ENCODE results near the gene BCOR.
A peak's percentile ranks its signal among the peaks of the same experiment; 100 is the strongest.

The BCOR gene

DNA sequence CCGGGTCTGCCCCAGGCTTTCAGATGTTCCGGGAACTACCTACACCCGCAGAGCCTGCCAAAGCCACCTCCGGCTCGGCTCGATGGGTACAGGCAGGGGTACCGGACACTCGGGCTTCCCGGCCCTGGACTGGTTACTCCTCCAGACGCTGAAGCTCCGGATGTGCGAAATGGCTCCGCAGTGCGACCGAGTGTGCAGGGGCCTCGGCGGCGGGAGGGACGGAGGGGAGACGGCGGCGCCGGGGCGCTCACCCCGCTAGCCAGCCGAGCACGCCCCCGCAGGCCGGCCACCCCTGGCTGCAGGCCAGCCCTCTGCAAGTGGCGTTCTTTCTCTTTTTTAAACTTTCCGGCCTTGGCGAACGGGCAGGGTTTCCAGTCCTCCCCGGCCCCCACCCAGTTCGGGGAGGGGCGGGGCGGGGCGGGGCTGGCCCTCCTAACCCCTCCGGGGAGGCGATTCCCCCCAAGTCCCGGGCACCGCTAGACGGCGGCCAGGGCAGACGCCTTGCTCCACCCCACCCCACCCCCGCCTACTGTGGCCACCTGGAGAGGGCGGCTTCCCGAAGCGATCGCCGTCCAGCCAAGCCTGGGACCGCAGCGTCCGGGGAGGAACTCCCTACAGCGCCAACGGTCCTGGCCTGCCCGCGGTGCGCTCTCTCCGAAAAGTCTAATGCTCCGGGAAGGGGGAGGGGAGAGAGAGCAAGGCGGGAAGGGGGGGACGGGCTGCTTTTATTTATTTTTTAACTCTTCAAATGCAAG lies 7.5 kb downstream of the BCOR start:
- peaks cover 61 to 99% (median 85%) of the 10 kb centered on the region in 11 experiments for H3K27me3 ChIP-seq
- peak overlapping the region in 3 of 11 experiments; percentile 9 to 37 (median 36); a peak in 4 of 22 replicates for H3K27ac ChIP-seq
- H3K4me1 ChIP-seq = peaks cover 40 to 100% (median 89%) of the 10 kb centered on the region in 10 experiments
- H3K9ac ChIP-seq = peak overlapping the region in 8 of 11 experiments; percentile 18 to 61 (median 37); a peak in 9 of 22 replicates
- peaks cover 10 to 35% (median 24%) of the 10 kb centered on the region in 11 experiments; a peak in 20 of 22 replicates for H3K9me3 ChIP-seq (replicated peaks in 1 of 11)
- peaks cover 100% of the 10 kb centered on the region in 11 experiments for H4K20me1 ChIP-seq
- H3K4me3 ChIP-seq = peak overlapping the region; percentile 19 to 62 (median 42); a peak in 16 of 20 replicates
- peaks cover 0 to 11% (median 0%) of the 10 kb centered on the region in 11 experiments; a peak in 3 of 22 replicates for H3K36me3 ChIP-seq
- H3K4me2 ChIP-seq = peak overlapping the region; percentile 69 to 95 (median 80)
- no peak for TF ChIP-seq Cebpa-rat (IDR thresholded peaks at IDR 0.05)

DNA sequence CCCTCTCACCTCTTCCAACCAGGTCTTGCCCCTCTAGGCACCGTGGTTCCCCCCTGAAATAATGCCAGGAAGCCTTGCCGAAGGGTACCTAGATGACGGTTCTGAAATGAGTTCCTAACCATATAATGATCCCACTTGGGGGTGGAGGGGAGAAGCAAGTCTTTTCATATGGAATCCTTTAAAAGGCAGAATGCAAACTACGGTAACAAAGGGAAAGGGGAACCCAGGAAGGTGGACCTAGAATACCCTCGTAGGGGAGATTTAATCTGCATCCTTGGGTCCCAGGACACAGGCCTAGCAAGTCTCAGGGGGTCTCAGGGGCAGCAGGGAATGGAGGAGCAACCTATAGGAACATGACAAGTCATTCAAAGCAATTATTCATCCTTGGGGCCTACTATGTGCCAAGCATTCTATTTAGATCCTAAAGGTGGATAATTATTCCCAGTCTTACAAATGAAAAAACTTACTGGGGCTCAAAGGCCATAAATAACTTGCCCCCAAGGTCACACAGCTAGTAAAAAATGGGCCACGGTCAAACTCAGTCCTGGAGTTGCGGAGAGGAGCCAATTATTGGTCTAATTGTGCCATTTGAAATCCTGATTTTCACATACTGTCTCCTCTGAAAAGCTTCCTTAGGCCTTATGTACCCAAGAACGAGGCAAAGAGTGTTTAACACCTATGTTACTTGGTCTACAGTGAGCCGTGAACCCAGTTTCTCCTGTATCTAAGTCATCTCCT lies 8.8 kb downstream of the BCOR start:
- H3K27ac ChIP-seq = no peak overlapping the region
- H4K20me1 ChIP-seq = peaks cover 99 to 100% (median 100%) of the 10 kb centered on the region in 11 experiments

DNA sequence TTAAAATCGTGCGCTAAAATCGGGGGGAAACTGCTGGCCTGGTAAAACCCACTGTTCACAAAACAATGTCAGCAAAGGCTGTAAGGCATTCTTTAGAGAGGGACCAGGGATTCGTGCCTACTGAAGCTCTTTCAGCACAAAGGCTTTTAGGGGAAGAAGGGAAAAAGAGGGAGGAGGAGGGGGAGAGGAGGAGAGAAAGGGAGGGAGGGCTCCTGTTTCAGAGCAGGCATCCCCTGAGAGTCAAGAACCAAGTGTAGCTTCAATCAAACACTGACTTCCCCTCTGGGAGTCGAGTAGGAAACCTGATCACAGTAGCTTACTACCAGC lies 9.5 kb downstream of the BCOR start:
- peak overlapping the region; percentile 69 to 95 (median 80) for H3K4me2 ChIP-seq
- peaks cover 99 to 100% (median 100%) of the 10 kb centered on the region in 11 experiments for H4K20me1 ChIP-seq
- no peak overlapping the region for H3K27ac ChIP-seq
- no peak overlapping the region for H3K4me3 ChIP-seq
- peaks cover 0 to 11% (median 0%) of the 10 kb centered on the region in 11 experiments; a peak in 3 of 22 replicates for H3K36me3 ChIP-seq
- peak overlapping the region in 2 of 11 experiments; percentile 13 to 14; a peak in 1 of 22 replicates for H3K9ac ChIP-seq
- TF ChIP-seq Cebpa-rat (IDR thresholded peaks at IDR 0.05) = no peak
- peaks cover 65 to 99% (median 91%) of the 10 kb centered on the region in 11 experiments for H3K27me3 ChIP-seq
- peaks cover 3 to 26% (median 16%) of the 10 kb centered on the region in 11 experiments; a peak in 13 of 22 replicates for H3K9me3 ChIP-seq (replicated peaks in 1 of 11)
- peaks cover 44 to 100% (median 91%) of the 10 kb centered on the region in 10 experiments for H3K4me1 ChIP-seq

More for the DNA sequence above, 8.8 kb downstream of the BCOR start:
- Histone ChIP-seq H3K4me3 (no peak overlapping the region), H3K9me3 (replicated peaks in 1 of 11) (peaks cover 3 to 24% (median 12%) of the 10 kb centered on the region in 11 experiments; a peak in 15 of 22 replicates), H3K4me2 (peak overlapping the region; percentile 69 to 95 (median 80)), H3K36me3 (peaks cover 0 to 11% (median 0%) of the 10 kb centered on the region in 11 experiments; a peak in 3 of 22 replicates), H3K4me1 (peaks cover 41 to 100% (median 88%) of the 10 kb centered on the region in 10 experiments), H3K9ac (no peak overlapping the region; a peak in 3 of 22 replicates), H3K27me3 (peaks cover 67 to 99% (median 91%) of the 10 kb centered on the region in 11 experiments)
- TF ChIP-seq Cebpa-rat (IDR thresholded peaks at IDR 0.05) = no peak

DNA sequence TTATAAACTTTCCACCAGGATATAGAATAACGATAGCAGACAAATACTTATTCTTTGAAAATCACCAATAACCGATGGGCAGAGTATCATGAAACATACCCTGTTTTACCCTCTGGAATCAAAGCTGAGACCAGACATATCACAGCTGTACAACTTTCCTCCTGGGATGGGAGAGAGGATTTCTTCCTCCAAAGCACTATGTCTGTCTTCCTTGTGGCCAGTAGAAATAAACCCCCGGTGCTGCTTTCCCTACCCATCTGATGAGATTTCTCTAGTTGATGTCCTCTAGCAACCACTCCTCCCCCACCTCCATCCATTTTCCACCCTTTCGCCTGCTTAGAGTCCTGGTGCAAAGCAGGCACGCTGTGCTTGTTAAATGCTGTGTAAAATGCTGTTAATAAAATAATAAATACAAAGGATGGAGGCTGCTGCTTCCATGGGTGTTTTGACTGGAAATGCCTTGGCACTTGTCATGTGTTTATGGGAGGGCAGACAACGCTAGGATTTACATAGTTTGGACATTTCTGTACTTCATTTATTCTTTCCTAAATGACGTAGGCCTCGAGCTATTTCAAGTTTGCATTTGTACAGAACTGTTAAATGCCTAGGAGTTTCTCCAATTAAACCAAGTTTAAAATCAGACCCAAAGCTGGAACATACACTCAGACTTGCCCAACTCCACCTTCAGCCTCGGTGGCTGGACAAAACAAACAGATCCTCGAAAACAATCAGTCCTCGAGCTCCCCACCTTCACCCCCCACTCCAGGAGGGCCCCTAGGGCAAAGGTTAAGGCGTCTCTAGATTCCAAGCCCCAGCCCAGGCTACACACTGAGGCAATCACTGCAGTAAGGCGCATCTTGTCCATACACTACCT lies 10.1 kb downstream of the BCOR start:
- Histone ChIP-seq H3K9me3 (replicated peaks in 1 of 11) (peaks cover 3 to 27% (median 17%) of the 10 kb centered on the region in 11 experiments; a peak in 13 of 22 replicates), H3K27me3 (peaks cover 61 to 98% (median 85%) of the 10 kb centered on the region in 11 experiments), H3K27ac (no peak overlapping the region), H3K4me3 (no peak overlapping the region), H3K4me2 (peak overlapping the region; percentile 69 to 95 (median 80); a peak in 21 of 22 replicates), H3K9ac (peak overlapping the region in 2 of 11 experiments; percentile 13 to 14; a peak in 1 of 22 replicates), H4K20me1 (peaks cover 96 to 100% (median 100%) of the 10 kb centered on the region in 11 experiments), H3K4me1 (peaks cover 50 to 99% (median 96%) of the 10 kb centered on the region in 10 experiments), H3K36me3 (peaks cover 0 to 9% (median 0%) of the 10 kb centered on the region in 11 experiments; a peak in 3 of 22 replicates)
- no peak for TF ChIP-seq Cebpa-rat (IDR thresholded peaks at IDR 0.05)

DNA sequence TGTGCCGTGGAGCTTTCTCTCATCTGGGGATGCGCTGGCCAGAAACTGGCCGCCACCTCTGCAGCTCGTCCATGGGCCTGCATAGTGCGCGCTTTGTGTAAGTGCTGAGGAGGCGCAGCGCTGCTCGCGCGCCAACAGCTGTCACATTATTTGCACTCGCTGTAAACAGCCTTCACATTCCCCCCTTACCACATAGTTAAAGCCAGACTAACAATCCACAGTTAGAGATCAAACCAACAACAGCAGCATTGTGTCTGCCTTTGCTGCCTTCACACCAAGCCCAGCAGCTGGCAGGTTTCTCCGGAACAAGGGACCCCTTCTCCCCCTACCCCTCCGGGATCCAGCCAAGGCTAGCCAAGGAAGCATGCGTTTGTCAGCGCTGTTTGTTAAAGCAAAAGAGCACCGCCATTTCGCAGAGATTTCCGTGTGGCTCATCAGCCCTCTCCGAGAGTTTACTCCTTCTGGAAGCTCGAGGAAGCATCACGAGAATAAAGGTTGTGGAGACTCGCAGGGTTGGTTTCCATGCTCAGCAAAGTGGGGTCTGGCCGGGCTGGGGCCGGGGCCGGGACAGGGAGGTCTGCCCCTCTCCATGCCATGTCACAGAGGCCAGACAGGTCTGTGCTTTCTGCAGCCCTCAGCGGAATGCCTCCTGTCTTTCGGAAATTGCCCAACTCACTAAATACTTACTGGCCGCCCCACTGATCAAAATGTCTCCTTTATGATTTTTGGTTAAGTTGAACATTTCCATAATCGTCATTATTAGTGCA lies 11.0 kb downstream of the BCOR start:
- Histone ChIP-seq H3K4me2 (peak overlapping the region; percentile 8 to 95 (median 62); a peak in 19 of 22 replicates), H4K20me1 (peaks cover 96 to 100% (median 100%) of the 10 kb centered on the region in 11 experiments)
- no peak for TF ChIP-seq Cebpa-rat (IDR thresholded peaks at IDR 0.05)

DNA sequence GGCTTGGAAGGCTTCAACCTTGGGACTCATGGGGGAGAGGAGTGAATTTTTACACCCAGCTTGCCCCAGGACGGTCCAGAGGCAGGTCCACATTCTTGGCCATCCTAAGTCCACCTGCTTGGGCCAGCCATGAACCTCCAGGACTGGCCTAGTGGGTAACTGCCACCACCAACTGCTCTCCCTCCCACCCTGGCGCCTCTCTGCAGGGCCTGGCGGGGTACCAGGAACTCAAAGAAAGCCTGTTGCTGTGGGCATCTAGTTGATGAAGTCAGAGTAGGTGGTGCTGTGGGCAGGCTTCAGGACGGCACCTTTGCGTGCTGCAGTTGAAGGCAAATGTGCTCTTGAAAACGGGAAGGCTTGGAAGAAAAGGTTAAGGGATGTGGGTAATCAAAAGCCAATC lies 12.0 kb downstream of the BCOR start:
- peaks cover 43 to 94% (median 73%) of the 10 kb centered on the region in 11 experiments for H3K27me3 ChIP-seq
- TF ChIP-seq Cebpa-rat (IDR thresholded peaks at IDR 0.05) = no peak
- 0 out of 22 replicates have a peak, but pooled peaks cover 0 to 4% (median 0%) of the 10 kb centered on the region in 11 experiments for H3K36me3 ChIP-seq
- no peak overlapping the region for H3K4me3 ChIP-seq
- peaks cover 0 to 10% (median 7%) of the 10 kb centered on the region in 11 experiments; a peak in 7 of 22 replicates for H3K9me3 ChIP-seq (replicated peaks in 1 of 11)
- no peak overlapping the region for H3K9ac ChIP-seq
- H3K4me2 ChIP-seq = peak overlapping the region in 10 of 11 experiments; percentile 9 to 95 (median 66); a peak in 19 of 22 replicates
- H4K20me1 ChIP-seq = peaks cover 96 to 100% (median 100%) of the 10 kb centered on the region in 11 experiments
- H3K27ac ChIP-seq = no peak overlapping the region
- peaks cover 53 to 99% (median 97%) of the 10 kb centered on the region in 10 experiments for H3K4me1 ChIP-seq

More for the DNA sequence above, 11.0 kb downstream of the BCOR start:
- peaks cover 0 to 4% (median 0%) of the 10 kb centered on the region in 11 experiments; a peak in 1 of 22 replicates for H3K36me3 ChIP-seq
- peaks cover 56 to 99% (median 97%) of the 10 kb centered on the region in 10 experiments for H3K4me1 ChIP-seq
- peaks cover 52 to 98% (median 78%) of the 10 kb centered on the region in 11 experiments for H3K27me3 ChIP-seq
- no peak overlapping the region; a peak in 1 of 22 replicates for H3K9ac ChIP-seq
- peaks cover 0 to 19% (median 12%) of the 10 kb centered on the region in 11 experiments; a peak in 12 of 22 replicates for H3K9me3 ChIP-seq (replicated peaks in 1 of 11)
- no peak overlapping the region for H3K4me3 ChIP-seq
- no peak overlapping the region for H3K27ac ChIP-seq

DNA sequence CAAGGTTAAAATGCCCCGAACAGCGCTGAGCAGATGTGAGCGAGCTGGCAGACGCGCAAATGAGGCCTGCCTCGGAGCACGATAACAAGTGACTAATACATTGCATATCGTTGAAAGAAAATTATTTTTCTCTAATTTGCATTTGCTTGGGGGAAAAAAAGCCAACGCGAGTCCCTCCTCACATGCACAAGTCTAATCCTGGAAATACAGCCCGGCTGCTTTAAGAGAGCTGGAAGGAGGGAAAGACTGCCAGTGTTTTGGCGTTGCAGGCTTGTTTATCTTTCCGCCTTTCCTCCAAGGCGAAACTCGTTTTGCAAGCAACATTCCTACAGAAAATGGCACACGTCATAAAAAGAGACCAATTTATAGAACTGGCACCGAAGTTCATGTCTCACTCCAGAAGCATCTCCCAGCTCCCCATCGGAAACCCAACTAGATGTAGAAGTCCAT lies 12.6 kb downstream of the BCOR start:
- H3K27ac ChIP-seq = no peak overlapping the region
- H3K4me3 ChIP-seq = no peak overlapping the region
- H3K4me1 ChIP-seq = peaks cover 55 to 100% (median 97%) of the 10 kb centered on the region in 10 experiments

More for the DNA sequence above, 12.6 kb downstream of the BCOR start:
- Histone ChIP-seq H3K4me2 (peak overlapping the region in 8 of 11 experiments; percentile 19 to 97 (median 55); a peak in 13 of 22 replicates), H4K20me1 (peaks cover 96 to 100% (median 100%) of the 10 kb centered on the region in 11 experiments), H3K36me3 (0 out of 22 replicates have a peak, but pooled peaks cover 0 to 4% (median 0%) of the 10 kb centered on the region in 11 experiments), H3K9ac (no peak overlapping the region), H3K27me3 (peaks cover 43 to 88% (median 69%) of the 10 kb centered on the region in 11 experiments), H3K9me3 (replicated peaks in 1 of 11) (peaks cover 0 to 10% (median 7%) of the 10 kb centered on the region in 11 experiments; a peak in 7 of 22 replicates)
- no peak for TF ChIP-seq Cebpa-rat (IDR thresholded peaks at IDR 0.05)

Data from BLaER1 treated with 17β-estradiol and CSF1 and Interleukin-3, amounts not matched to agents 10 nM and 100 nM (cell line).